GM18498 (cell line): ENCODE results near the gene CCDC146.

Source experiments
- ATAC-seq: cut with Tn5 transposase; IDR thresholded peaks from one replicate; pipeline ENCODE4 v1.9.1; 2021; ENCODE audit warnings: mild to moderate bottlenecking, moderate library complexity; ENCODE audit not compliant: unreplicated experiment

The CCDC146 gene

GRCh38 chr7:77282897-77283296, 160.5 kb downstream of the CCDC146 start:
- ATAC-seq = no peak

GRCh38 chr7:77284005-77284404, 161.6 kb downstream of the CCDC146 start:
- no peak for ATAC-seq

- no peak for ATAC-seq
Observed at GRCh38 chr7:77284616-77285015, 162.2 kb downstream of the CCDC146 start.

- no peak for ATAC-seq
Observed at GRCh38 chr7:77288676-77289320, 166.4 kb downstream of the CCDC146 start.

GRCh38 chr7:77289387-77289786, 167.0 kb downstream of the CCDC146 start:
- ATAC-seq = no peak

DNA sequence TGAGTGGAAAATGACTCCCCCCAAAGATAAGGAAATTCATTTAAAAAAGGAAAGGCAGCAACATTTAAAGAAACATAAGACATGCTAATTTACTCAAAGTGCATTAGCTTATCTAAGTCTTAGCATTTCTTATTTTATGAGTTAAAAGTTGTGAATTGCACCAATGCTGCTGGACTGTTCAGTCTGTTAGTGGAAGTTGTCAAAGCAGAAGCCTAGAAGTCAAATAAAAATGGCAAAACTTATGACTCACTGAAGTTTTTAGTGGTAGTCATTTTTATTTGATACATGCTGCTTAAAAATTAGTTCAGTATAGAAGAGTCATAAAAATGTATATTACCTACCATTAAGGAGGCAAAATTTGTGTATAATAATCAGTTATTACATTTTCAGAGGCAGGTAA, 168.0 kb downstream of the CCDC146 start:
- no peak for ATAC-seq

- ATAC-seq = no peak
Observed at GRCh38 chr7:77293046-77293445, 170.6 kb downstream of the CCDC146 start.

DNA sequence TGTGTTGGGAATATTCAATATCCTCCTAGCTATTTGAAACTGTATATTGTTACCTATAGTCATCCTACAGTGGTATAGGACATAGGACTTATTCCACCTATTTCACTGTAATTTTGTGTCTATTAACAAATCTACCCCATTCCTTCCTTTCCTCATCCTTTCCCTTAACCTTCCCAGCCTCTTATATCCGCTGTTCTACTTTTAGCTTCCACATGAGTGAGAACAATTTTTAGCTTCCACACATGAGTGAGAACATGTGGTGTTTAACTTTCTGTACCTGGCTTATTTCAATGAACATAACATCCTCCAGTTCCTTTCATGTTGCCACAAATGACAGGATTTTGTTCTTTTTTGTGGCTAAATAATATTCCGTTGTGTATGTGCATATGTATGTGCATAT, 173.1 kb downstream of the CCDC146 start:
- ATAC-seq = no peak

DNA sequence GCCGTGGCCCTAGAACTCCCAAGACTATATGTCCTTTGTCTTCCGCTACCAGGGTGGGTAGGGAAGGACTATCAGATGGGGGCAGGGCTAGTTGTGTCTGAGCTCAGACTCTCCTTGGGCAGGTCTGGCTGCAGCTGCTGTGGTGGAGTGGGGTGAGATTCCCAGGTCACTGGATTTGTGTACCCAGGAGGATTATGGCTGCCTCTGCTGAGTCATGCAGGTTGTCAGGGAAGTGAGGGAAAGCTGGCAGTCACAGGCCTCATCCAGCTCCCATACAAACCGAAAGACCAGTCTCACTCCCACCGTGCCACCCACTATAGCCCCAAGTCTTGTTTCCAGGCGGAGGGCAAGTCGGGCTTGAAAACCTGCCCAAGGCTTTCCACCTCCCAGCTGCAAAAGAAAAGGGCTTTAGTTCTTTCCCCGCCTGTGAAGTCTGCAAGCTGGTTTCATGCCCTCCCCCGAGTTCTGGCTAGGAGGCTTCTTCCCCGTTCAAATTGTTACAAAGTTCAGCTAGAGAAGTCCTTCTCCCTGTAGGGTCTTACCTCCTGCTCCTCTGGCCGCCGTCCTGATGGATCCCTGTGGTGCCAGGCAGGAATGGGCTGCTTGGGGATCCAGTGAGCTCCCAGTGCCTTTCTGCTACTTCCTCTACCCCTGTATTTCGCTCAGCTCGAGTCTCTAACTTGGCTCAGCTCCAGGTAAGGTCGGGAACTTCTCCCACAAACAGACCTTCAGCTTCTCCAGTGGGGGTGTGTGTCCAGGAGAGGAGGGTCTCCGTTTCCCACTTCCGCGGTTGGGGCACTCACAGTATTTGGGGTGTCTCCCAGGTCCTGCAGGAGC, 184.0 kb downstream of the CCDC146 start:
- ATAC-seq = no peak

- no peak for ATAC-seq
Observed at GRCh38 chr7:77308792-77309191, 186.4 kb downstream of the CCDC146 start.

DNA sequence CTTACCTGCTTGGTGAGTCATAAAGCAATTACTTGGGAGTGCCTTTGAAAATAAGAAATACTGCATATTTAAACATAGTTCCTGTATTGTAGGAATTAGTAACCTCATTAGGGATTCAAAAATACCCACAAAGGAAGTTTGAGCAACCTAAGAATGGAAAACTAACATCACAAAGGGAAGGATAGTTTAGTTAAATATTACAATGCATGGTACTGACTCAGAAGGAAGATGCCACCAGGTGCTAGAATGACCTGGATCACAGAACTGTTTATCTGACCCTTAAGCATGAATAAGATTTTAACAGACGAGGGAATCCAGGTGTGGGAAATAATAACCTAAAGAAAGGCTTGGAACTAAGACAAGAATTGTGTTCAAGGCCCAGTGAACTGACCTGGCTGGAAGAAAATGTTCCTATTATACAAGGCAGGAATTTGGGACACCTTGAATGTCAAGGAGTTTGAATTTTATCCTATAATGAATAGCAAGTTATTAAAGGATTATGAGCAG, 187.4 kb downstream of the CCDC146 start:
- no peak for ATAC-seq

GRCh38 chr7:77310982-77311381, 188.6 kb downstream of the CCDC146 start:
- ATAC-seq = no peak

GRCh38 chr7:77313085-77313484, 190.7 kb downstream of the CCDC146 start:
- no peak for ATAC-seq

DNA sequence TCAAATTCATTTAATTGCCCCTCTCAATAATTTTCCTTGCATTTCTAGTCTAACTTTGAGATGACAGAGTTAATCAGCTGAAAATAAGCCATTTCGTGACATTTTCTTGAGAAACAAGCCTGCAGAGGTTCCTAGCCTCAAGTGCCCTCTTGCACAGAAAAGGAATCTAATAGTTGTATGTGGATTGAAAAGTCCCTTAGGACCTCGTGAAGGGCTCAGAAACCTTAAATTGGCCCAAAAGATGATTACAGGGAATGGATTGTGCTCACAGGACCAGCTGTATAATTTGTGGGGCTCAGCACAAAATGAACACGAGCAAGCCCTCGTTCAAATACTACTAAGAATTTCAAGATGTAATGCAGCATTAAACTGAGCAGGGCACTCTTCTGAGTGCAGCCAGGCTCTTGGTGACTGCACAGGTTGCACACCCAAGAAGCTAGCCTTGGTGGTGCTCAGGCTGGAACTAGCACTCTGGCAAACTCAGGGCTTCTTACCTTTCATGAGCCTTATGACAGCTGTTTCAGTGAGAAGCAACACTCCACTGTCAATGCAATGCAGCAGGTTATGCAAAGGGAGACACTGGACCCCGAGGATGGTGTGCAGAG, 191.6 kb downstream of the CCDC146 start:
- ATAC-seq = no peak

- no peak for ATAC-seq
Observed at GRCh38 chr7:77315182-77315591, 192.8 kb downstream of the CCDC146 start.

DNA sequence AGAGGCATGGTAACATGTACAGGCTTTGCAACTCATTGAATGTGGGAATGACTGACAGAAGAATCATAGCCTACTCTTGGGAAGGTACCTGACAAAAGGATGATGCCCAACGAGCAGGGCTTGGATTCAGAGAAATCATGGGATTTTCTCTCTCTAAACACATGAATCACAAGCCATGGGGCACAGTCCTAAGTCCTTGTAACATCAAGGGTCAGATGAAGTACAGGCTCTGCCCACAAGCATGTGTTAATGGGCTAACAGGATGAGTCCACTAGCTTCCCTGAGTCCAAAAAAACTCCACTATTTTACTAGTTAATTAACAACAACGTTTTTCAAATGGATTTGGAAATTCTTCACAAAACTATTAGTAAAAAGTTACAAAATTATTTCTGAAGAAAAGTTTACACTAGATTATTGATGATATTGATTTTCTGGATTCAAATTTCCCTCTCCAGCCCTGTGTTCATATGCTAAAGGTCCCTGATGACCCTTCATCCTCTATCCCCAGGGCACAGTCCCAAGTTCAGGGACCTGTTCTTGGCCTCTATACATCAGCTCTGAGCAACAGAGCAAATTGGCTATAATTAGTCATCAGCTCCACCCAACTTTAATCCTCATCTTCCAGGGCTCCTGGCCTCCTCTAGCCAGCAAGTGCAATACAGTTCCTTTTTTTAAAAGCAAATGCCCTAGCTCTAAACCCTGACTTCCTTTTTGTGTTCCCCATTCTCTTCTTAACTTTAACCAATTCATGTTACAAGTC, 194.0 kb downstream of the CCDC146 start:
- no peak for ATAC-seq

DNA sequence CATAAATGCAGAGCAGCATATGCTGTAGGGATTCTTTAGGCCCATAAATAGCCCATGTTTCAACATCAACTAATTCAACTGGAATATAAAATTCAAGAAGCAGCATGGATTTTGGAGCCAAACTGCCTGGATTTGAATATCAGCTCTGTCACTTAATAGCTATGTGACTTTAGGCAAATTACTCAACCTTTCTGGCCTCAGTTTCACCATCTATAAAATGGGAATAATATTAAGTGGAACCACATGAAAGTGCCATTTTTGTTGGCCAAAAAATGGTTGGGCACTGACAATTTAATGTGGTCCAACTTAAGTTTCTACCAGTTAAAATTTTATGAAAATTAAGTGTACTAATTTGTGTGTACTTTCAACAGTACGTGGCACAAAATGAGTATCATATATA, 195.6 kb downstream of the CCDC146 start:
- no peak for ATAC-seq

GRCh38 chr7:77320137-77320536, 197.7 kb downstream of the CCDC146 start:
- ATAC-seq = no peak

- ATAC-seq = no peak
Observed at GRCh38 chr7:77320714-77321113, 198.3 kb downstream of the CCDC146 start.

DNA sequence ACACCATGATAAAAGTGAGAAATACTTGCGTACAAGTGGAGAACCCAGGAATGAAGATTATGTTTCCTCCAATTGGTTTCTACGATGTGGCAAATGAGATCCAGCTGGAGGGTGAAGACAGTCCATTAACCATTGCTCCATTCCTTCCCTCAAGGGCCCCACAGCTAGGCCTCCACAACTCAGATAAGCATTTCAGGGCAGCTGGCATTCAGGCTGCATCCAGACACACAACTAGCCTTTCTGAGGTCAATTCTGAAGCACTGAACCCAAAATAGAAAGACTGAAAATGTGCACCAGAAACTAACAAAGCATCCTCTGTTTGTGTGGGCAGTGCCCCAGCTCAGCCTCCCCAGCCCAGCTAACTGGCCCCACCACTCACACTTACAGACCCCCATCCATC, 198.9 kb downstream of the CCDC146 start:
- ATAC-seq = no peak

DNA sequence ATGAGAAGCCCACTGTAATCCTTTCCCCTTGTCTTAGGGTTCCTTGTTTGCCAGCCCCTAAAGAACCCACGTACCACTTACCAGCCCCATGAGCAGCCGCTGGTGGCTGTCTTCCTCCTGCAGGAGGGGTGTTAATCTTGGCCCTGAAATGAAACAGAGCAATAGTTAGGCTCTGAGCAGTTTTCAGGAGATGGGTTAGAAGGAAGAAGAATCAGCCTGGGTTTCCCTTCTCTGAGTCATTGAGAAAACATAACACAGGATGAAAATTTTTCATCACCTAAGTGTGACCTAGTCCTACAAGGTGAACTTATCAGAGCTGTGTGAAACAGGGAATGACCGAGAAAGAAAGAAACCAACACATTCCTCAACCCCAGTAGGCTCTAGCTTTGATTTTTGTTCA, 203.7 kb downstream of the CCDC146 start:
- ATAC-seq = no peak
